Stimulated activated CD4-positive, alpha-beta T cell treated with anti-CD3 and anti-CD28 coated beads, TNF-alpha, amount 100 ng/mL, for 4 hours (primary cell): Measurements from ENCODE around the gene CRTC2.
A peak's percentile ranks its signal among the peaks of the same experiment; 100 is the strongest.
"Not testable (repeated sequence)": the region's sequence is repeated elsewhere in the genome, so short reads cannot be mapped to it uniquely, and the experiment has no call there.

Experiments
- DNase-seq, 3 experiments: peaks; one replicate each; pipeline ENCODE4 v3.0.0-alpha.2; 2020; ENCODE audit warnings: low read depth in 3 of 3

CRTC2 gene

GRCh38 chr1:153929426-153929825 lies 29.0 kb downstream of the CRTC2 start:
- DNase-seq: no peak

- DNase-seq: no peak
Observed at GRCh38 chr1:153928791-153929341, 29.5 kb downstream of the CRTC2 start.

GRCh38 chr1:153928245-153928644 lies 30.2 kb downstream of the CRTC2 start:
- no peak for DNase-seq

- no peak for DNase-seq
Observed at GRCh38 chr1:153926405-153926804, 32.0 kb downstream of the CRTC2 start.

- peak; percentile 89 to 98 (median 95) for DNase-seq
Observed at GRCh38 chr1:153922972-153923925, 35.2 kb downstream of the CRTC2 start, which contains the start of gene GATAD2B. Gene GATAD2B, minus strand, starts transcription at chr1:153922972. Its CDS starts 94,625 bp downstream, at chr1:153828347.

- DNase-seq: peak in 2 of 3 experiments; percentile 51 to 54
Observed at GRCh38 chr1:153922076-153922971, 36.1 kb downstream of the CRTC2 start.

GRCh38 chr1:153921803-153922075 lies 36.7 kb downstream of the CRTC2 start:
- no peak for DNase-seq

GRCh38 chr1:153921080-153921802 lies 37.2 kb downstream of the CRTC2 start:
- DNase-seq: no peak

GRCh38 chr1:153919876-153920852 lies 38.2 kb downstream of the CRTC2 start:
- DNase-seq: no peak

- DNase-seq: no peak
Observed at GRCh38 chr1:153916297-153916696, 42.1 kb downstream of the CRTC2 start.

- no peak for DNase-seq
Observed at GRCh38 chr1:153912349-153912748, 46.1 kb downstream of the CRTC2 start.

- DNase-seq: not testable (repeated sequence)
Observed at GRCh38 chr1:153910560-153910959, 47.9 kb downstream of the CRTC2 start.

GRCh38 chr1:153908071-153908470 lies 50.3 kb downstream of the CRTC2 start:
- no peak for DNase-seq

- DNase-seq: no peak
Observed at GRCh38 chr1:153907134-153907533, 51.3 kb downstream of the CRTC2 start.

GRCh38 chr1:153906396-153906795 lies 52.0 kb downstream of the CRTC2 start:
- no peak for DNase-seq

GRCh38 chr1:153905908-153906307 lies 52.5 kb downstream of the CRTC2 start:
- not testable (repeated sequence) for DNase-seq

GRCh38 chr1:153903841-153904455 lies 54.5 kb downstream of the CRTC2 start:
- DNase-seq: no peak

- no peak for DNase-seq
Observed at GRCh38 chr1:153899509-153899908, 58.9 kb downstream of the CRTC2 start.
